ENCODE results near the gene ORAI2. TPM values are rescaled to one million over a fixed set of nuclear protein-coding genes. Genes with fewer than 3 reads are reported as not detected.

Gene ORAI2
- total and polyA plus RNA-seq, 10 of the 15 experiments (the other 5 are each of a cell fraction or from before 2014, with no cell fraction given): 5.8 to 111 (median 46.9) TPM

DNA sequence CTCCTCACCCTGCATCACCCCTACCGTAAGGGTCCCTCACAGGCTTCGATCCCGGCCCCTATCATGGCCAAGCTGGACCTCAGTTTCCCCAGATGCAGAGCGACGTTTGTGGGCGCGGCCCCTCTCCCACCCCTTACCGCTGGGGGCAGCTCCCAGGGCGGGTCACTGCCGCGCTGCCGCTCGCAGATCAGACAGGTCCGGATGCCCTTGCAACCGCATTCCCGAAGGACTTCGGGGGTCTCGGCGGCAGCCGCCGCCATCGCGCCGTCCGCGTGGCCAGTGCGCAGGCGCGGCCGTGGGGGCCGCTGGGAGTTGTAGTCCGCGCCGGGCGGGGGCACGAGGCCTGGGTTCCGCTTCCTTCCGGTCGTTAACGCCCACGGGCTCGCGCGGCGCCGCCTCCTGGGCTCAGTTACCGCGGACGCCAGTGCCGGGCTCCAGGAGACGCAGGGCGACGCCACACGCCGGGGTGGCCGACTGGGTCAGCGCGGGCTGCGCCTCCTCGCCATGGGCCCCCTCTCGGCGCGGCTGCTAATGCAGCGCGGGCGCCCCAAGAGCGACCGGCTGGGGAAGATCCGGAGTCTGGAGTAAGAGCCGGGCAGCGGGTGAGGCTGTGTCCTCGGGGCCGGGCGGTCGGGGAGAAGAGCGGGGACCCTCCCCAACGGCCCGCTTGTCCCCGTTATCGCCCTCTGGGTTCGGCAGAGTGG lies 31.4 kb downstream of the ORAI2 start, which contains the start of the genes ALKBH4 and LRWD1 (continued):
- TF ChIP-seq BHLHE40 (IDR thresholded peaks at IDR 0.05; ENCODE audit: borderline replicate concordance in 1 of 2, low read depth in 2 of 2, low read length in 1 of 2): peak; percentile 77 to 92
- no peak for TF ChIP-seq SUPT20H (IDR thresholded peaks at IDR 0.05; ENCODE audit: borderline replicate concordance, control insufficient read depth, low read depth, low read length)
- TF ChIP-seq RBBP5 (conservative IDR thresholded peaks at IDR 0.05): no peak
- TF ChIP-seq CHD2 (IDR thresholded peaks at IDR 0.05; ENCODE audit: borderline replicate concordance, low read depth, low read length): peak; percentile 53
- TF ChIP-seq FOS (IDR thresholded peaks at IDR 0.05; ENCODE audit: borderline replicate concordance, extremely low read depth, insufficient read length): no peak
- no peak for TF ChIP-seq ZBTB11 (CRISPR knock-in tag; IDR thresholded peaks at IDR 0.05)
- no peak for TF ChIP-seq SMC3 (IDR thresholded peaks at IDR 0.05; ENCODE audit: borderline replicate concordance, low read length)
- TF ChIP-seq, protein P1, sequence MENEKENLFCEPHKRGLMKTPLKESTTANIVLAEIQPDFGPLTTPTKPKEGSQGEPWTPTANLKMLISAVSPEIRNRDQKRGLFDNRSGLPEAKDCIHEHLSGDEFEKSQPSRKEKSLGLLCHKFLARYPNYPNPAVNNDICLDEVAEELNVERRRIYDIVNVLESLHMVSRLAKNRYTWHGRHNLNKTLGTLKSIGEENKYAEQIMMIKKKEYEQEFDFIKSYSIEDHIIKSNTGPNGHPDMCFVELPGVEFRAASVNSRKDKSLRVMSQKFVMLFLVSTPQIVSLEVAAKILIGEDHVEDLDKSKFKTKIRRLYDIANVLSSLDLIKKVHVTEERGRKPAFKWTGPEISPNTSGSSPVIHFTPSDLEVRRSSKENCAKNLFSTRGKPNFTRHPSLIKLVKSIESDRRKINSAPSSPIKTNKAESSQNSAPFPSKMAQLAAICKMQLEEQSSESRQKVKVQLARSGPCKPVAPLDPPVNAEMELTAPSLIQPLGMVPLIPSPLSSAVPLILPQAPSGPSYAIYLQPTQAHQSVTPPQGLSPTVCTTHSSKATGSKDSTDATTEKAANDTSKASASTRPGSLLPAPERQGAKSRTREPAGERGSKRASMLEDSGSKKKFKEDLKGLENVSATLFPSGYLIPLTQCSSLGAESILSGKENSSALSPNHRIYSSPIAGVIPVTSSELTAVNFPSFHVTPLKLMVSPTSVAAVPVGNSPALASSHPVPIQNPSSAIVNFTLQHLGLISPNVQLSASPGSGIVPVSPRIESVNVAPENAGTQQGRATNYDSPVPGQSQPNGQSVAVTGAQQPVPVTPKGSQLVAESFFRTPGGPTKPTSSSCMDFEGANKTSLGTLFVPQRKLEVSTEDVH (IDR thresholded peaks at IDR 0.05; ENCODE audit: low read depth, partially characterized antibody): no peak
- TF ChIP-seq EZH2 (IDR thresholded peaks at IDR 0.05; ENCODE audit: borderline replicate concordance, control insufficient read depth, low read depth, low read length): no peak
- TF ChIP-seq NRF1 (conservative IDR thresholded peaks at IDR 0.05; ENCODE audit: low read depth, low read length): peak; percentile 79
- peak; percentile 95 for TF ChIP-seq HCFC1 (IDR thresholded peaks at IDR 0.05; ENCODE audit: low read length)
- TF ChIP-seq MXI1 (IDR thresholded peaks at IDR 0.05; ENCODE audit: low read depth, low read length): peak; percentile 94
- TF ChIP-seq ZBED1 (IDR thresholded peaks at IDR 0.05; ENCODE audit: borderline replicate concordance): no peak
- TF ChIP-seq CEBPB (IDR thresholded peaks at IDR 0.05; ENCODE audit: borderline replicate concordance in 1 of 2, low read depth in 2 of 2, low read length in 2 of 2): 0 out of 4 replicates have a peak, but pooled peaks of 1 of the 2 experiments have one; percentile 5
- TF ChIP-seq, protein P2, sequence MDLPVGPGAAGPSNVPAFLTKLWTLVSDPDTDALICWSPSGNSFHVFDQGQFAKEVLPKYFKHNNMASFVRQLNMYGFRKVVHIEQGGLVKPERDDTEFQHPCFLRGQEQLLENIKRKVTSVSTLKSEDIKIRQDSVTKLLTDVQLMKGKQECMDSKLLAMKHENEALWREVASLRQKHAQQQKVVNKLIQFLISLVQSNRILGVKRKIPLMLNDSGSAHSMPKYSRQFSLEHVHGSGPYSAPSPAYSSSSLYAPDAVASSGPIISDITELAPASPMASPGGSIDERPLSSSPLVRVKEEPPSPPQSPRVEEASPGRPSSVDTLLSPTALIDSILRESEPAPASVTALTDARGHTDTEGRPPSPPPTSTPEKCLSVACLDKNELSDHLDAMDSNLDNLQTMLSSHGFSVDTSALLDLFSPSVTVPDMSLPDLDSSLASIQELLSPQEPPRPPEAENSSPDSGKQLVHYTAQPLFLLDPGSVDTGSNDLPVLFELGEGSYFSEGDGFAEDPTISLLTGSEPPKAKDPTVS (IDR thresholded peaks at IDR 0.05; ENCODE audit: low read depth, low read length): no peak
- TF ChIP-seq TCF12 (IDR thresholded peaks at IDR 0.05; ENCODE audit: low read depth, low read length): peak; percentile 27; the same call in 1 of the 2 replicates
- TF ChIP-seq, protein P3, sequence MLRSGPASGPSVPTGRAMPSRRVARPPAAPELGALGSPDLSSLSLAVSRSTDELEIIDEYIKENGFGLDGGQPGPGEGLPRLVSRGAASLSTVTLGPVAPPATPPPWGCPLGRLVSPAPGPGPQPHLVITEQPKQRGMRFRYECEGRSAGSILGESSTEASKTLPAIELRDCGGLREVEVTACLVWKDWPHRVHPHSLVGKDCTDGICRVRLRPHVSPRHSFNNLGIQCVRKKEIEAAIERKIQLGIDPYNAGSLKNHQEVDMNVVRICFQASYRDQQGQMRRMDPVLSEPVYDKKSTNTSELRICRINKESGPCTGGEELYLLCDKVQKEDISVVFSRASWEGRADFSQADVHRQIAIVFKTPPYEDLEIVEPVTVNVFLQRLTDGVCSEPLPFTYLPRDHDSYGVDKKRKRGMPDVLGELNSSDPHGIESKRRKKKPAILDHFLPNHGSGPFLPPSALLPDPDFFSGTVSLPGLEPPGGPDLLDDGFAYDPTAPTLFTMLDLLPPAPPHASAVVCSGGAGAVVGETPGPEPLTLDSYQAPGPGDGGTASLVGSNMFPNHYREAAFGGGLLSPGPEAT (IDR thresholded peaks at IDR 0.05; ENCODE audit: low read depth): no peak
- no peak for TF ChIP-seq SREBF2 (IDR thresholded peaks at IDR 0.05; ENCODE audit: low read length)
- TF ChIP-seq CHD1 (IDR thresholded peaks at IDR 0.05; ENCODE audit: low read depth, low read length): no peak

Measured in GM12878 (cell line).